GM12878 (cell line): ENCODE data around the gene CSRP3.

Experiments
- EP300 ChIP-seq, 2 experiments: fragments of 150-350 bp in 1 of 2; IDR thresholded peaks; 2 replicates each; pipeline ENCODE4 v1.6.1; 2011 to 2012; ENCODE audit warnings: low read depth in 2 of 2, low read length in 2 of 2, borderline replicate concordance in 1 of 2, improper control_type of control experiment in 1 of 2, inconsistent platforms in 1 of 2; ENCODE audit not compliant: control insufficient read depth in 1 of 2
- ESRRA ChIP-seq: IDR thresholded peaks from 2 replicates; pipeline ENCODE4 v1.6.1; 2012; ENCODE audit warnings: mild to moderate bottlenecking, low read length, improper control_type of control experiment
- KDM1A ChIP-seq: fragments of 200-600 bp; sonication (generic); IDR thresholded peaks from 2 replicates; pipeline ENCODE4 v1.6.1; 2016; ENCODE audit warnings: borderline replicate concordance
- MYC ChIP-seq: IDR thresholded peaks from 2 replicates; pipeline ENCODE4 v1.6.1; 2011; ENCODE audit warnings: mild to moderate bottlenecking, low read length, moderate library complexity, inconsistent platforms; ENCODE audit not compliant: insufficient read depth, insufficient replicate concordance, insufficient read length, severe bottlenecking
- POLR2AphosphoS2 ChIP-seq: IDR thresholded peaks from 2 replicates; pipeline ENCODE4 v1.6.1; 2011; ENCODE audit warnings: low read depth, mild to moderate bottlenecking, low read length, improper control_type of control experiment, moderate library complexity
- RBBP5 ChIP-seq: fragments of 200-600 bp; sonication (generic); conservative IDR thresholded peaks from 2 replicates; pipeline ENCODE4 v1.6.1; 2016
- ZSCAN29 ChIP-seq: fragments of 450-650 bp; IDR thresholded peaks from 2 replicates; pipeline ENCODE4 v1.6.1; 2017; ENCODE audit warnings: mild to moderate bottlenecking, moderate library complexity
- TF ChIP-seq, protein P1 (sequence below): fragments of 450-650 bp; formaldehyde crosslinking; IDR thresholded peaks from 2 replicates; pipeline ENCODE4 v1.4.0; 2020; ENCODE audit warnings: mild to moderate bottlenecking, moderate library complexity
- TF ChIP-seq, protein P2 (sequence below), 3 experiments: IDR thresholded peaks in 2 of 3; conservative IDR thresholded peaks in 1 of 3; 2 replicates each; pipeline ENCODE4 v1.5.1; 2011; ENCODE audit warnings: low read depth in 3 of 3, low read length in 3 of 3, mild to moderate bottlenecking in 3 of 3, control low read depth in 2 of 3, moderate library complexity in 2 of 3, inconsistent platforms in 1 of 3, mixed read lengths in 1 of 3; ENCODE audit not compliant: control insufficient read depth in 2 of 3, insufficient read depth in 1 of 3; ENCODE audit errors: extremely low read depth in 1 of 3
- TF ChIP-seq, protein P3 (sequence below): IDR thresholded peaks from 2 replicates; pipeline ENCODE4 v1.6.1; 2012; ENCODE audit warnings: low read depth, low read length, improper control_type of control experiment
- TF ChIP-seq, protein P4 (sequence below): IDR thresholded peaks from 2 replicates; pipeline ENCODE4 v1.6.1; 2011; ENCODE audit warnings: low read depth, low read length, improper control_type of control experiment, borderline replicate concordance
- TF ChIP-seq, protein P5 (sequence below): IDR thresholded peaks from 2 replicates; pipeline ENCODE4 v1.6.1; 2012; ENCODE audit warnings: low read depth, low read length, improper control_type of control experiment

DNA sequence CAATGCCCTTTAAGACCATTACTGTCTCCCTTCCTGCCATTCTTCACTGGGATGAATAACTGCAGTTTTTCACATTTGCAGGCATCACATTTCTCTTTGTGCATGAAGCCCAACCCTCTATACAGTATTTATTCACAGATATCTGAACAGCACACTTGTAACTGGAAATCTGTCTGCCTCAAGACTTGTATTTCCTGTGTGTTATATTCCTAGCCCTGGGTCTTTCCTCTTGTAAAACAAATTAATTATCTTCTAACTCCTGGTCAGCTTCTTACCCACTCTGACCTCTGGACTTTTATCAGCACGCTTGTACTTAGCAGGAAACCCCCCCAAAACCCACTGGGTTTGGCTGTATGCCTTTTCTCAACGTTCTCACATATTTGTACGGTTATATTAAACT is 2.0 kb downstream of the CSRP3 start:
- TF ChIP-seq, protein P1, sequence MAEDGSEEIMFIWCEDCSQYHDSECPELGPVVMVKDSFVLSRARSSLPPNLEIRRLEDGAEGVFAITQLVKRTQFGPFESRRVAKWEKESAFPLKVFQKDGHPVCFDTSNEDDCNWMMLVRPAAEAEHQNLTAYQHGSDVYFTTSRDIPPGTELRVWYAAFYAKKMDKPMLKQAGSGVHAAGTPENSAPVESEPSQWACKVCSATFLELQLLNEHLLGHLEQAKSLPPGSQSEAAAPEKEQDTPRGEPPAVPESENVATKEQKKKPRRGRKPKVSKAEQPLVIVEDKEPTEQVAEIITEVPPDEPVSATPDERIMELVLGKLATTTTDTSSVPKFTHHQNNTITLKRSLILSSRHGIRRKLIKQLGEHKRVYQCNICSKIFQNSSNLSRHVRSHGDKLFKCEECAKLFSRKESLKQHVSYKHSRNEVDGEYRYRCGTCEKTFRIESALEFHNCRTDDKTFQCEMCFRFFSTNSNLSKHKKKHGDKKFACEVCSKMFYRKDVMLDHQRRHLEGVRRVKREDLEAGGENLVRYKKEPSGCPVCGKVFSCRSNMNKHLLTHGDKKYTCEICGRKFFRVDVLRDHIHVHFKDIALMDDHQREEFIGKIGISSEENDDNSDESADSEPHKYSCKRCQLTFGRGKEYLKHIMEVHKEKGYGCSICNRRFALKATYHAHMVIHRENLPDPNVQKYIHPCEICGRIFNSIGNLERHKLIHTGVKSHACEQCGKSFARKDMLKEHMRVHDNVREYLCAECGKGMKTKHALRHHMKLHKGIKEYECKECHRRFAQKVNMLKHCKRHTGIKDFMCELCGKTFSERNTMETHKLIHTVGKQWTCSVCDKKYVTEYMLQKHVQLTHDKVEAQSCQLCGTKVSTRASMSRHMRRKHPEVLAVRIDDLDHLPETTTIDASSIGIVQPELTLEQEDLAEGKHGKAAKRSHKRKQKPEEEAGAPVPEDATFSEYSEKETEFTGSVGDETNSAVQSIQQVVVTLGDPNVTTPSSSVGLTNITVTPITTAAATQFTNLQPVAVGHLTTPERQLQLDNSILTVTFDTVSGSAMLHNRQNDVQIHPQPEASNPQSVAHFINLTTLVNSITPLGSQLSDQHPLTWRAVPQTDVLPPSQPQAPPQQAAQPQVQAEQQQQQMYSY (CRISPR knock-in tag): no peak
- TF ChIP-seq, protein P2, sequence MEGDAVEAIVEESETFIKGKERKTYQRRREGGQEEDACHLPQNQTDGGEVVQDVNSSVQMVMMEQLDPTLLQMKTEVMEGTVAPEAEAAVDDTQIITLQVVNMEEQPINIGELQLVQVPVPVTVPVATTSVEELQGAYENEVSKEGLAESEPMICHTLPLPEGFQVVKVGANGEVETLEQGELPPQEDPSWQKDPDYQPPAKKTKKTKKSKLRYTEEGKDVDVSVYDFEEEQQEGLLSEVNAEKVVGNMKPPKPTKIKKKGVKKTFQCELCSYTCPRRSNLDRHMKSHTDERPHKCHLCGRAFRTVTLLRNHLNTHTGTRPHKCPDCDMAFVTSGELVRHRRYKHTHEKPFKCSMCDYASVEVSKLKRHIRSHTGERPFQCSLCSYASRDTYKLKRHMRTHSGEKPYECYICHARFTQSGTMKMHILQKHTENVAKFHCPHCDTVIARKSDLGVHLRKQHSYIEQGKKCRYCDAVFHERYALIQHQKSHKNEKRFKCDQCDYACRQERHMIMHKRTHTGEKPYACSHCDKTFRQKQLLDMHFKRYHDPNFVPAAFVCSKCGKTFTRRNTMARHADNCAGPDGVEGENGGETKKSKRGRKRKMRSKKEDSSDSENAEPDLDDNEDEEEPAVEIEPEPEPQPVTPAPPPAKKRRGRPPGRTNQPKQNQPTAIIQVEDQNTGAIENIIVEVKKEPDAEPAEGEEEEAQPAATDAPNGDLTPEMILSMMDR (IDR thresholded peaks at IDR 0.05 in 2 of 3, conservative IDR thresholded peaks at IDR 0.05 in 1 of 3; ENCODE audit: control insufficient read depth in 2 of 3, extremely low read depth in 1 of 3, insufficient read depth in 1 of 3, low read depth in 3 of 3, low read length in 3 of 3): no peak
- TF ChIP-seq, protein P3, sequence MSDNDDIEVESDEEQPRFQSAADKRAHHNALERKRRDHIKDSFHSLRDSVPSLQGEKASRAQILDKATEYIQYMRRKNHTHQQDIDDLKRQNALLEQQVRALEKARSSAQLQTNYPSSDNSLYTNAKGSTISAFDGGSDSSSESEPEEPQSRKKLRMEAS: no peak
- TF ChIP-seq KDM1A: no peak
- no peak for TF ChIP-seq RBBP5
- TF ChIP-seq, protein P4, sequence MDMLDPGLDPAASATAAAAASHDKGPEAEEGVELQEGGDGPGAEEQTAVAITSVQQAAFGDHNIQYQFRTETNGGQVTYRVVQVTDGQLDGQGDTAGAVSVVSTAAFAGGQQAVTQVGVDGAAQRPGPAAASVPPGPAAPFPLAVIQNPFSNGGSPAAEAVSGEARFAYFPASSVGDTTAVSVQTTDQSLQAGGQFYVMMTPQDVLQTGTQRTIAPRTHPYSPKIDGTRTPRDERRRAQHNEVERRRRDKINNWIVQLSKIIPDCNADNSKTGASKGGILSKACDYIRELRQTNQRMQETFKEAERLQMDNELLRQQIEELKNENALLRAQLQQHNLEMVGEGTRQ: no peak
- TF ChIP-seq EP300 (IDR thresholded peaks at IDR 0.05; ENCODE audit: borderline replicate concordance in 1 of 2, control insufficient read depth in 1 of 2, low read depth in 2 of 2, low read length in 2 of 2): no peak
- no peak for TF ChIP-seq POLR2AphosphoS2
- TF ChIP-seq, protein P5, sequence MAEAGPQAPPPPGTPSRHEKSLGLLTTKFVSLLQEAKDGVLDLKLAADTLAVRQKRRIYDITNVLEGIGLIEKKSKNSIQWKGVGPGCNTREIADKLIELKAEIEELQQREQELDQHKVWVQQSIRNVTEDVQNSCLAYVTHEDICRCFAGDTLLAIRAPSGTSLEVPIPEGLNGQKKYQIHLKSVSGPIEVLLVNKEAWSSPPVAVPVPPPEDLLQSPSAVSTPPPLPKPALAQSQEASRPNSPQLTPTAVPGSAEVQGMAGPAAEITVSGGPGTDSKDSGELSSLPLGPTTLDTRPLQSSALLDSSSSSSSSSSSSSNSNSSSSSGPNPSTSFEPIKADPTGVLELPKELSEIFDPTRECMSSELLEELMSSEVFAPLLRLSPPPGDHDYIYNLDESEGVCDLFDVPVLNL: no peak
- TF ChIP-seq ESRRA: no peak
- no peak for TF ChIP-seq MYC
- TF ChIP-seq ZSCAN29: no peak
